HEK293T (cell line): ENCODE data around the gene EXD3.

Experiments
- ARNT ChIP-seq: fragments of 450-650 bp; IDR thresholded peaks from 2 replicates; pipeline ENCODE4 v1.6.1; 2017; ENCODE audit warnings: mild to moderate bottlenecking
- BHLHE40 ChIP-seq: fragments of 450-650 bp; IDR thresholded peaks from 2 replicates; pipeline ENCODE4 v1.6.1; 2016; ENCODE audit warnings: mild to moderate bottlenecking, moderate library complexity, borderline replicate concordance
- CTBP1 ChIP-seq: fragments of 450-650 bp; IDR thresholded peaks from 2 replicates; pipeline ENCODE4 v1.6.1; 2016; ENCODE audit warnings: borderline replicate concordance
- ELF4 ChIP-seq: fragments of 450-650 bp; IDR thresholded peaks from 2 replicates; pipeline ENCODE4 v1.6.1; 2017; ENCODE audit warnings: antibody characterized with exemption
- FOXA1 ChIP-seq: fragments of 450-650 bp; IDR thresholded peaks from 2 replicates; pipeline ENCODE4 v1.6.1; 2016; ENCODE audit warnings: mild to moderate bottlenecking
- FOXK2 ChIP-seq: fragments of 450-650 bp; IDR thresholded peaks from 2 replicates; pipeline ENCODE4 v1.6.1; 2016; ENCODE audit warnings: mild to moderate bottlenecking
- FOXM1 ChIP-seq: fragments of 450-650 bp; IDR thresholded peaks from 2 replicates; pipeline ENCODE4 v1.6.1; 2017; ENCODE audit warnings: mild to moderate bottlenecking, borderline replicate concordance
- HDGF ChIP-seq: fragments of 450-650 bp; IDR thresholded peaks from 2 replicates; pipeline ENCODE4 v1.6.1; 2017; ENCODE audit warnings: antibody characterized with exemption, borderline replicate concordance
- L3MBTL2 ChIP-seq: fragments of 450-650 bp; conservative IDR thresholded peaks from 2 replicates; pipeline ENCODE4 v1.6.1; 2016; ENCODE audit warnings: mild to moderate bottlenecking
- LEF1 ChIP-seq: fragments of 450-650 bp; IDR thresholded peaks from 2 replicates; pipeline ENCODE4 v1.6.1; 2017; ENCODE audit warnings: mild to moderate bottlenecking, borderline replicate concordance
- NFRKB ChIP-seq: fragments of 450-650 bp; IDR thresholded peaks from 2 replicates; pipeline ENCODE4 v1.6.1; 2016; ENCODE audit warnings: mild to moderate bottlenecking, moderate library complexity
- SP1 ChIP-seq: fragments of 450-650 bp; IDR thresholded peaks from 2 replicates; pipeline ENCODE4 v1.6.1; 2017
- SUZ12 ChIP-seq: fragments of 450-650 bp; IDR thresholded peaks from 2 replicates; pipeline ENCODE4 v1.6.1; 2016; ENCODE audit warnings: mild to moderate bottlenecking
- TARDBP ChIP-seq: fragments of 450-650 bp; IDR thresholded peaks from 2 replicates; pipeline ENCODE4 v1.6.1; 2016

DNA sequence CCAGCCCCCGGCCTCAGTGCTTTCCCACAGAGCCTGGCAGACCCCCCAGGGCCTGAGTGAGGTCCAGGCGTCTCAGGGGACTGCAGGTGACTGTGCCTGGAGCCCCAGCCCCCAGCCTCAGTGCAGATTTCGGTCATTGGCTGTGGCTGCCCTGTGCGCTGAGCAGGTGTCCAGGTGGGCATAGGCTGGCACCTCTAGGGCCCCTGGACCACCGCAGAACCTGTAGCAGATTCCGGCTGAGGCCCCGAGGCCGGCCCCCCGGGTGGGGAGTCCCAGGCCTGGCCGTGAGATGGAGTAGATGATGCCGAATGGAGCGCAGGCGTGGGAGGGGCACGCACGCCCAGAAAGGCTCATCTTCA is 12.1 kb downstream of the EXD3 start:
- TF ChIP-seq FOXK2 (no peak), NFRKB (no peak), L3MBTL2 (no peak), BHLHE40 (no peak), ELF4 (no peak), SUZ12 (no peak), SP1 (no peak), FOXM1 (no peak), CTBP1 (no peak), HDGF (no peak), TARDBP (no peak), ARNT (no peak), FOXA1 (no peak), LEF1 (no peak)
